ENCODE data around the gene NFAM1.
A peak's percentile ranks its signal among the peaks of the same experiment; 100 is the strongest.

NFAM1 gene

GRCh38 chr22:42397332-42398249, 34.6 kb downstream of the NFAM1 start:
- Histone ChIP-seq H3K4me1 (ENCODE audit: control insufficient read depth, low read length) (peaks cover 46% of the 10 kb centered on the region), H4K20me1 (ENCODE audit: control insufficient read depth, insufficient read depth, low read depth, low read length) (no peaks in the 10 kb centered on the region), H3K4me2 (ENCODE audit: low read length) (peak overlapping the region; percentile 88), H3K9me3 (ENCODE audit: control insufficient read depth, insufficient read depth, low read length) (no peaks in the 10 kb centered on the region), H3K27ac (ENCODE audit: low read depth, low read length) (peak overlapping the region; percentile 79), H3K27me3 (ENCODE audit: control insufficient read depth, low read length) (no peaks in the 10 kb centered on the region), H3F3A (ENCODE audit: control insufficient read depth, insufficient read depth) (peaks cover 15% of the 10 kb centered on the region), H3K4me3 (ENCODE audit: low read length) (peak overlapping the region; percentile 72), H3K9me2 (replicated peaks; ENCODE audit: control insufficient read depth, low read length) (no peaks in the 10 kb centered on the region), H3K79me2 (ENCODE audit: control insufficient read depth, low read length) (no peaks in the 10 kb centered on the region), H3K36me3 (ENCODE audit: control insufficient read depth, low read length) (no peaks in the 10 kb centered on the region)
- no peak for TF ChIP-seq CTCF (IDR thresholded peaks at IDR 0.05; ENCODE audit: low read depth, low read length, poor library complexity, severe bottlenecking)
- no peak for TF ChIP-seq EZH2phosphoT487 (IDR thresholded peaks at IDR 0.05; ENCODE audit: borderline replicate concordance, low read length)

GRCh38 chr22:42396621-42397331, 35.4 kb downstream of the NFAM1 start:
- peaks cover 15% of the 10 kb centered on the region for H3F3A ChIP-seq (ENCODE audit: control insufficient read depth, insufficient read depth)
- H3K4me3 ChIP-seq (ENCODE audit: low read length), result peak overlapping the region; percentile 72
- peak overlapping the region; percentile 79 for H3K27ac ChIP-seq (ENCODE audit: low read depth, low read length)
- no peaks in the 10 kb centered on the region for H3K79me2 ChIP-seq (ENCODE audit: control insufficient read depth, low read length)
- no peaks in the 10 kb centered on the region for H3K9me3 ChIP-seq (ENCODE audit: control insufficient read depth, insufficient read depth, low read length)
- peaks cover 7% of the 10 kb centered on the region for H3K27me3 ChIP-seq (ENCODE audit: control insufficient read depth, low read length)
- TF ChIP-seq EZH2phosphoT487 (IDR thresholded peaks at IDR 0.05; ENCODE audit: borderline replicate concordance, low read length) (no peak), CTCF (IDR thresholded peaks at IDR 0.05; ENCODE audit: low read depth, low read length, poor library complexity, severe bottlenecking) (peak; percentile 70)
- peaks cover 46% of the 10 kb centered on the region for H3K4me1 ChIP-seq (ENCODE audit: control insufficient read depth, low read length)
- no peaks in the 10 kb centered on the region for H4K20me1 ChIP-seq (ENCODE audit: control insufficient read depth, insufficient read depth, low read depth, low read length)
- H3K4me2 ChIP-seq (ENCODE audit: low read length), result peak overlapping the region; percentile 88
- H3K36me3 ChIP-seq (ENCODE audit: control insufficient read depth, low read length), result no peaks in the 10 kb centered on the region
- H3K9me2 ChIP-seq (replicated peaks; ENCODE audit: control insufficient read depth, low read length), result no peaks in the 10 kb centered on the region

- Histone ChIP-seq H3K36me3 (ENCODE audit: control insufficient read depth, low read length) (no peaks in the 10 kb centered on the region), H3K9me2 (replicated peaks; ENCODE audit: control insufficient read depth, low read length) (no peaks in the 10 kb centered on the region), H4K20me1 (ENCODE audit: control insufficient read depth, insufficient read depth, low read depth, low read length) (no peaks in the 10 kb centered on the region), H3F3A (ENCODE audit: control insufficient read depth, insufficient read depth) (no peaks in the 10 kb centered on the region), H3K27me3 (ENCODE audit: control insufficient read depth, low read length) (peaks cover 25% of the 10 kb centered on the region), H3K79me2 (ENCODE audit: control insufficient read depth, low read length) (no peaks in the 10 kb centered on the region), H3K9me3 (ENCODE audit: control insufficient read depth, insufficient read depth, low read length) (no peaks in the 10 kb centered on the region), H3K4me2 (ENCODE audit: low read length) (no peak overlapping the region), H3K4me3 (ENCODE audit: low read length) (no peak overlapping the region), H3K4me1 (ENCODE audit: control insufficient read depth, low read length) (peaks cover 6% of the 10 kb centered on the region), H3K27ac (ENCODE audit: low read depth, low read length) (no peak overlapping the region)
- TF ChIP-seq EZH2phosphoT487 (IDR thresholded peaks at IDR 0.05; ENCODE audit: borderline replicate concordance, low read length), result no peak
- TF ChIP-seq CTCF (IDR thresholded peaks at IDR 0.05; ENCODE audit: low read depth, low read length, poor library complexity, severe bottlenecking), result no peak
These were observed 43.1 kb downstream of the NFAM1 start for GRCh38 chr22:42389143-42389542.

Measured in DOHH2 (cell line).